ENCODE data around the gene MYH10.

MYH10 gene

DNA sequence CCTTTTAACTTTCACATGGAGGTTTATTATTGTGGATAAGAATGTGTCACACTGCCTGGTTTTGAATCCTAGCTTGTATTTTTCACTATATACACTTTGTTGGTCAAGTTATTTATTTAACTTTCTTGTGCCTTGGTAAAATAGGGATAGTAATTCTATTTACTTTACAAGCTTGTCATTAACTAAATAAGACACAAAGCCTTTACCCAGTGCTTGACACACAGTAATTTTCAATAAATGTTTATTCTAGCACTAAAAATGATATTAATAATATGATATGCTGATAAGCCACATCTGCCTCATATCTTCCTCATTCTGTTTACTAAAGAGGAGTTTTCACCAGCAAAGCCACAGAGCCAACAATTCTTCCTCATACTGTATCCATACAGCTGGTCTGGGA, 27.8 kb downstream of the MYH10 start:
- no peak for DNase-seq

DNA sequence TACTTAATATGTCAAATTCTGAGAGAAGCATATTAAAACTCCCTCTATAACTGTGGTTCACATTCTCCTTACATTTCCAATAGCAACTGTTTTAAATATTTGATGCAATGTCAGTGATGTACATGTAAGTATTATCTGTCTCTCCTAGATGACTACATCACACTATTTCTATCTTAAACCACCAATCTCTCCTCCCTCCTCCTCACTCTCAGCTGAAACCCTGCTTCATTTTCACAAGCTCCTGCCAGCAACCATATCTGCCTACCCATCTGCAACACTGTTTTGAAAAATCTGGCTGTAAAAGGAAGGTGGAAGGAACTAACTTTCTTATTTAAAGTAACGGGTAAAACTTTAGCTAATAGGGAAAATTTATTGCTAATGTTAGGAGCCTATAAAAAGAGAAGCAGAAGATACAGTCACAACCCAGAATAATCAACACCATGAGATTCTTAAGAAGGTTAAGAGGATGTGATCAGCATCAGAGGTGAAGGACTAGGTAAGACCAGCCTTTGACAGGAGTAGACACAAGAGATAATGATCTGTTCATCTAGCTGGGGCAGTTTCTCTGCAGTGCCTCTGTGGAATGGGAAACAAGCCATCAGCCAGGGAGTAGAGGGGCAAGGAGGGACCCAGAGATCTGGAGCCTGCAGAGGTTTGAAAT, 31.0 kb downstream of the MYH10 start:
- DNase-seq: no peak

DNA sequence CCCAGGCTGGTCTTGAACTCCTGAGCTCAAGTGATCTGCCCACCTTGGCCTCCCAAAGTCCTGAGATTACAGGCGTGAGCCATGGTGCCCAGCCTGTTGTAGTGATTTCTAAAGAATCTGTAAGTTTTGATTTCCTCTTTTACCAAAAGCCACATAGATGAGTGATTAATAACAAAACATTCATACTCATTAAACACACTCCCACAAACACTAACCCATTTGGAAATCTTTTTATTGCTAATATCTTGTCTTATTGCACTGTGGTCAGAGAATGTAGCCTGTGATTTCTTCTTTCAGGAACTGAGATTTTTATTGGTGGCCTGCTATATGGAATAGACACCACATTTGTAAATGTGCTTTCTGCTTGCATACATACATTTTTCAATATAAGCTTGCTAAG, 31.6 kb downstream of the MYH10 start:
- DNase-seq: no peak

DNA sequence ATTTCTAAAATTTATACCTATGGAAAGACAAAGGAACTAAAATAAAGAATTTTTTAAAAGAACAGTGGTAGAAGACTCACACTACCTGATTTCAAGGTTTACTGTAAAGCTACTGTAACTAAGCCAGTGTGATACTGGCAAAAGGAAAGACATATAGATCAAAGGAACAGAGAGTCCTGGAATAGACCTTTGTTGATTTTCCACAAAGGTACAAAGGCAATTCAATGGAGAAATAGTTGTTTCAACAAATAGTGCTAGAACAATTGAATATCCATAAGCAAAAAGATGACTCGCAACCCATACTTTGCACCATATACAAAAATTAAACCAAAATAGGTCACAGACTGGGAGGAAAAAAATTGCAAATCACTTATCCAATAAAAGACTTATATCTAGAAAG, 36.7 kb downstream of the MYH10 start:
- no peak for DNase-seq

DNA sequence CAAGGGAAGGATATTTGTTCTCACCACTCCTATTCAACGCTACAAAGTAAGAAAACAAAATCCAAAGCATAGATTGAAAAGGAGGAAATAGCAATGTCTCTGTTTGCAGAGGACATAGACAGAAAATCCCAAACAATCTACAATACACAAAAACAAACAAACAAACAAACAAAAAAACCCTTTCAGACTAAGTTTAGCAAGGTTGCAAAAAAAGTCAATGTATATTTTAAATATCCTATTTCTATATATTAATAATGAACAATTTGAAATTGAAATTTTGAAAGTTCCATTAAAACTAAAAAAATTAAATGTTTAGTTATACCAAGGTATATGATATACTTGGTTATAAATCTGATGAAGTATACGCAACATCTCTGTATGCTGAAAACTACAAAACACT, 37.2 kb downstream of the MYH10 start:
- DNase-seq: no peak

DNA sequence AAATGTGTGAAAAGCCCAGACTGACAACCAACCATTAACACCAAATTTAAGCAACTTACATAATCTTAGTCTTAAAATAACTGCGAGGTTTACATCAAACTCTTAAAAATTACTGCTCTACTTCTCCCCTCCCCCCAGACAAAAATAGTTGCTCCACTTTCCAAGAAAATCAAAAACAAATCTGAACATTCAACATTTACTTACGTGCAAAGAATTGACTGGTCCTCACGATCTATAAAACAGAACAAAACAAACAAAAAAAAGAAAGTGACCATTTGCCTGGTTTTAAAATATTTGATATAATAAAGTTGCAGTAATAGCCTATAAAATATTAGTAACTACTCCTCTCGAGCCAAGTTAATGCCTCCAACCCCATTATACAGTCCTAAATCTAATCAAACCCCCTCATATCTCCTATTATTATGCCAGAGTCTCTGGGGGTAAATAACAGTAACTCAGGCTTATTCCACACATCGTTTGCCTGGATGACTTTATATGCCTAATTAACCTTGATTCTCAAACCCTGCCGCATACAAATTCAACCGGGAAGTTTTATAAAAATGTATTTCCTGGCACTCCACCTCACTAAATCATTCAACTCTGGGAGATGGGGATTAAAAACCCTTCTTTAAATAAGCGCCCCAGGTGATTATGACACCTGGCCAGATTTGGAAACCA, 41.5 kb downstream of the MYH10 start:
- DNase-seq: no peak

DNA sequence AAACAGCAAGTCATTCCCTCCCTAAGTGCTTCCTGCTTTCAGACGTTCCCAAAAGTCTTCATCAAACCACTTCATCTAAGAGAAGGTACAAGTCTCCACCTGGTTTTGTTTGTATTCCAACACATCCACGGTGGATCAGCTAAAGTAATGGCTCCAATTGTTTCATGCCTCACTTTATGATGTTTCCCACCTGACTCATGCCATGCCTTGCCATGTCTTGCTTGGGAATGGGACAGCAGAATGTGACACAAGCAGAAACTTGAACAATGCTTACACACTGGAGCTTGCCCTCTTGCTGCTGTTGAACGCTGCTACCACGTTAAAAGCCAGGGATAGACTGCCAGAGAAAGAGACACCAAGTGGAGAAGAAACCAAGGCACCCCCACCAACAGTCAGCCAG, 43.8 kb downstream of the MYH10 start:
- no peak for DNase-seq

DNA sequence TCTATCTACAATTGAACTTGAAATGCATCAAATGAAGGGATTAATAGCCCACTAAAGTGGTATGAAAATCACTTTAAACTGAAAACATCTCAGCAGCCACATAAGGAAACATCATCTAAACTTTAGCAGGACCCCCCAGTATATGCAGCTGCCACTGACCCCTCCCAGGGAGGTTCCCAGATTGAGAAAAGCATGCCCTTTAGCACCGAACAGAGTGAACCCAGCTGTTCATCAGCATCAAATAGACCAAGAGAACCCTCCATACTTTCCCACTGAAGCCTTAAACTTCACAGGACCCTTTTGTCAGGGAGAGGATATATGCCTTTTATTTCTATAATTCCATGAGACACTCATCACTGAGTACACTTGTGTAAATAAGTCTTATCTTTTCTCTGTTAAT, 44.6 kb downstream of the MYH10 start:
- no peak for DNase-seq

DNA sequence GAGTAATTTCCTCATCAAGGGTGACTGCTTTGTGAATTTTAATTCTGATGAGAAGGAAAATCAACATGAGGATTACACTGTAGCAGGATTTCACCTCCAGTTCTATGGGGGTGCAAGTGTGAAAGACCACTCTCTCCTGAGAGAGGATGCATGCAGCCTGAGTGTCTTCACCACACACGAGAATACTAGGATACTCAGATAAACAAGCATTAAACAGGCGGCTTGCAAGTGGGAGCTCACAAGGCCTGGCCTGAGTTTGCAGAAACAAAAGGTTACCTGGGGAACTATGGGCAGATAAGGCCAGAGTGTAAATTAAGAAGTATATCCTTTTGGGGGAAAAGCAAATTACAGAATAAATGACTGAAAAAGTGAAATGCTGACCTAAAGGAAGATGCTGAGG, 46.6 kb downstream of the MYH10 start:
- DNase-seq: no peak

DNA sequence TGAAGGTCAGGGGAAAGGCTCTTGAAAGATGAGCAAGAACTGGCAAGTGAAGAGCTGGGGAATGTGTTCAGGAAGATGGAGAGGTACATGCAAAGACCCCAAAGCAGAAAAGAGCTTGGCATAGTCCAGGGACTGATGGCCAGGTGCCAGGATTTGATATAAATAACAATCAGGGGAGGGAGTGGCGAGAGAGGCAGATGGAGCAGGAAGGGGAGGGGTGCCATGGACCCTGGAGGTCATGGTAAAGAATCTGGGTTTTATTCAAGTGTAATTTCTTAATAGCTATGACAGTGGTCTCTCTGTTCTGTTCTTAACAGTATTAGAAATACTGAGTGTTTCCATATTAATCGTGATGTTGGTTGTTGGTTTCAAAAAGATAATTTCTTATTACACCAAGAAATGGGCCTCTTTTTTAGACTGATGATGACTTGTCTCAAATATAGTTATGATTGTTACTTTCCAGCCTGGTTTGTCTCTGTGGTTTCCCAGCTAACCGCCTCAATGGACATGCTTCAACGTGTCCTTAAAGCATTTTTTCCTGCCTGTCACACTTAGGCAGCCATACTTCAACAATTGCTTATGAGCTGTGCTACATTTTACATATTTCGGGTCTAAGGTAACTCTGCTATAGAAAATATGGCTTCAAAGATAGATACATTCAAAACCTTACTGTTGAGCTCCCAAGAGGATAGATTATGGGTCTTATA, 49.4 kb downstream of the MYH10 start:
- no peak for DNase-seq

DNA sequence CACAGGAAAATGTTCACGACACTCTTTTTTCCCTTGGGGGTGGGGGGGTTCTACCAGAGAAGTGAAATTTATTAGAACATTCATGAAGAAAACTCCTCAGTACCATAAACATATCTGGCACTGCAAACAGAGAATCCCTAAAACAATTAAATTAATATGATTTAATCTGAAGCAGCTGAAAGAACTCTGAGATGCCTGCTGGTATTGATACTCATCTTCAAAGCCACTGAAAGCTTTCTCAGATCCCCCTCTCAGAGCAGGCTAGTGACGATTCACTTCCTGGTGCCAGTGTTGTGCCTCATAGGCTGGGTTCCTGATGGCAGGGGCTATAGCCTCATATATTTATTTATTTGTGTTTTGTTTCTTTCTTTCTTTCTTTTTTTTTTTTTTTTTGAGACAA, 52.7 kb downstream of the MYH10 start:
- DNase-seq: no peak

DNA sequence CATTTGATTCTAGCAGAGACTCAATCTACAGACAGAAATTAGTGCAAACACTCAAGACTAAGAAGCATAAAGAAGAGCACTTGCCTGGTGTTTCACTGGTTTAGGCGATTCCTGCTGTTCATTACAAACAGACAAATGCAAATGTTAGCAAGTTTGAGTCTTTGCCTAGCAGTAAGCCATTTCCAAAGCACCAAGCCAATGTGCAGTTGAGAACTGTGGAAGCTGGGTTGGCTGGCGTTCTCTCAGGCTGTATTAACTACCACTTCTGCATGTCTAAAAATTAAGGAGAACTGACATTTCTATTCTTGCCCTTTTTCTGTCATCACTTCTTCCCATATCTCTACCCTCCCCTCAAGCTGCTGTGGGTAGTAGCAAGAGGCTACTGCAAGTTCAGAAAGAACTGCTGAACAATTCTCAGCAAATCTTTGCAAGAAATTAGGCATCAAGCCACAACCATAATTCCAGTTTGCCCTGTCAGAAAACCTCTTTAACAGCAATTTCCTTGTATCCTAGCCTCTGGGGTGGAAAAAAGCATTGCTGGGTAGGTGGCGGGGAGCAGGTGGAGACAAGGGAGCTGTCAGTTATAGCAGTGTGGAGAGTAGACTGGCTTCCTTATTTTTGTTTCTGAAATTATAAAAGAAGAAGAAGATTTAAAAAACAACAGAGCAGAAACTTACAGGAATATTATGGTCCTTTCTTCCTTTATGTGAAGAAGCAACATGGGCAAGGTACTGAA, 53.8 kb downstream of the MYH10 start:
- DNase-seq: no peak

DNA sequence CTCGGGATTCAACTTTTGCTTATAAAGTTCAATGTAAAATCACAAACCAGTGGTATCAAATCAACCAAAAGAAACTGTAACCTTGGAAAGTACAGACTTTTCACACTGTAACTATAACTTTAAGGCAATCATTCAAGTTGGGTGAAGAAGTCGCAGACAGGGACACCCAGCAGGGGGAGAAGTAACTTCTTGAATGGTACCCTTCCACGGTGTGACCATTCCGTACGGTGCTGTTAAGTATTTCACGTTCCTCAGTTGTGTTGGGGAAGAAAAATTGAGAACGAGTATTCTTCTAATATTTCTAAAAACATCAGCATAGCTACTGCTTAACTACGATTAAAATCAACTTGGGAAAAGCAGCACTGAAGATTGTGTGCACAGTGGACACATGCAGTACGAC, 55.8 kb downstream of the MYH10 start:
- no peak for DNase-seq

DNA sequence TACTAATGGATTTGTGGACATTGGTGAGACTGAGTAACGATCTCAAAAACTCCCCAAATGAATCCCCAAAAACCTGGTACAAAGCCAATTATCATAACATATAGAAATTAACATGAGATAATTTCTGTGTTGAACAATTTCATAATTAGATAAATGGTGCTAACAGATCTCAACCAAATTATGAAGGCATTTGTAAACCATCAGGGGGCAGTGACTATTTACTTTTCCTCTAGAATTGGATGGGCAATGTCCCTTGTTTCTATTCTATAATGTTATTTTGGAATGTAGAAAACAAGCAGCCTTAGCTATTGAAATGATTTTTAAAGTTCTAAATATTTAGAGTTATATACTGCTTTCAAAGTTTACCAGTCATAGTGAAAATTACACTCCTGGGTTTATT, 57.8 kb downstream of the MYH10 start:
- DNase-seq: no peak

DNA sequence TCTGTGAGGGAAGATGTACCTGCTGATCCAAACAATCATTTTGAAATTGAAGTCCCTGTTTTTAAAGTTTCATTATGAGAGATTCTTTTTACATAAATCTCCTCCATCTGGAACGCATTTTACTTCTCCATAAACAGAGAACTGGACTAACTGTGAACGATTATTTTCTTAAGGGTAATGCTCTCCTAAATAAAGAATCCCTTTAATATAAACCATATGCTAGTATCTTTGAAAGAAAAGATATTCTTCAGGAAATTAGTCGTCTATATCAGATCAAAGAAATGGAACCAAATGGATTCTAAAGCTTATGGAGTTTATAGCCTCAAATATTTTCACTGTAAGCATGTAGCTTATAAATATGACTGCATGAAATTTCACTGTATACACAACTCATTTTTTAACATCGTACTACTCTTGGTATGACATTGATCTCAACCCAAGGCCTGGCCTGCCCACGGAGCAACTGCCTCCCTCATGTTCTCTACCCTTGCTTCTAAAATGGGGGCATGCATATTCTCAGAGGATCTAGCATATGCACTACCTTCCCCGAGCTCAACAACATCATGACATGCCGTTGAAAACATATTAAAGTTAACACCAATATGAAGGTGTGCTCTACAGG, 66.4 kb downstream of the MYH10 start:
- DNase-seq: no peak

DNA sequence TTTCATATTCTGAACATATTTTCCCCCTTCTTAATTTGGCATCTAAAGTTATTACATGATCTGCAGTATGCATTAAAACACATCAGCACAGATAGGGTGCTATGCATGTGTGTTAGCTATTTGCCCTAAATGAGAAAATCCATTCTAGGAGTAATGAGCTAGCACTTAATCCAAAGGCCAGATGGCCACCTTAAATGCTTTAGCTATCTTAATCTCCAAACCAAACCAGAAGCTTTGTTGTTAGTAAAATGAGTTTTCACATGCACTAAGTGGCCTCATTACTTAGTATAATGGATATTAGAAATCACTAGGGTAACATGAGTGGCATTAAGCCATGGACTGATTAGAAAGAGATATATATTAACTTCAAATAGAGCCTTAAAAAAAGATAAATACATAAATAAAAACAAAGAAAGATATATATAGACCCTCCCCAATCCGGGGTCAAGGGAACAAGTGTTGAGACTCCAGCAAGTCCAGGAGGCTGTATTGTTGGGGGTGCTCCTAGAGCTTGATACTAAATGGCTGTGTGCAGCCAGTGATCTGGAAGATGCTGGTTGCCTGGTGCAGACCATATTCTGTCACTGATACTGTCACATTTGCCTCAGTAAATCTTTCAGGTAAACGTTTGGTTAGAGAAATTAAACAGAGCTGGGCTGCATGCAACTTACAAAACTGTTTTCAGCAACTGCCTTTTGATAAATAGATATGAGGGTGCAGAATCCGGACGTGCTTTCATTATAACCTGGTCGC, 67.3 kb downstream of the MYH10 start:
- DNase-seq: no peak

DNA sequence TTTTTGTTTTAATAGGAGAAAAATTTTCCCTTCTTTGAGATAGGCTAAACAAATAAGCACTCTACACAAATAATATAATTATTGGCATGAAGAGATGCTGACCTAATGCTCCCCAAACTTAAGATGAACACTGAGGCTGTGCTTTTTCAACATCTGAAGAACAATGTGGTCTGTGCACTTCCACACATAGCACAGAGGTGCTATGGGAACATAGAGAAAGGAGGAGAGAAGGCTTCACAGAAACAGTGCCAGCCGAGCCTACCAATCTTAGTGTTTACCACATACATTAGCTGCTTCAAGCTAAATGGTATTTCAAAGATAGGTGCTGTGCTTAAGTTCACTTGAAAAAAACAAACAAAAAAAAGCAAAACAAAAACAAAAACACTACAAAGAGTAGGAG, 72.4 kb downstream of the MYH10 start:
- no peak for DNase-seq

DNA sequence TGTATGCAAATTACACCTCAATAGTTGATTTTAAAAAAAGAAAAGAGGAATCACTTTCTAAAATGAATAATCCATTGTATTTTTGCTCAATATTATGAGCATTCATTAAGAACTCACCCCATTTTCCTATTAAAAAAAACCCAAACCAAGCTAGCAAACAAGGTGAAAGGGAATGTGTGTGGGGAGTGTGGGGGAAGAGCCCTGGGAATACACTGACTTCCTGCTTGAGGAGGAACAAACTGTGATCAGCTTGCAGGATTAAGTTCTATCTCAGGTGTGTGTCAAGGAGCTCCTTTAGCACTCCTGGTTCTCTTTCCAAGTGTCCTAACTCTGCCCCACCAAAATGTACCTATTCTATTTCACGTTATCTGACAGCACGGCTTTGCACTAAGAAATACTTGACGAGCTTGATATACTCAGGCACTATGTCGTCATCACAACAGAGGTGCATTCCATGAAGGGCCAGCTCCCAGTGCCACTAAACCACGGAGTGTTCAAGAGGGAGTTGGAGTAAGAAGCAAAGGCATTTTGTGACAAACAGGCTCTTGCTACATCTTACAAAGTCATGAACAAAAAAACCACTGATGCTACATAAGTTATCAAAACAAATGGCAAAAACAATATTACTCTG, 73.2 kb downstream of the MYH10 start:
- DNase-seq: no peak

DNA sequence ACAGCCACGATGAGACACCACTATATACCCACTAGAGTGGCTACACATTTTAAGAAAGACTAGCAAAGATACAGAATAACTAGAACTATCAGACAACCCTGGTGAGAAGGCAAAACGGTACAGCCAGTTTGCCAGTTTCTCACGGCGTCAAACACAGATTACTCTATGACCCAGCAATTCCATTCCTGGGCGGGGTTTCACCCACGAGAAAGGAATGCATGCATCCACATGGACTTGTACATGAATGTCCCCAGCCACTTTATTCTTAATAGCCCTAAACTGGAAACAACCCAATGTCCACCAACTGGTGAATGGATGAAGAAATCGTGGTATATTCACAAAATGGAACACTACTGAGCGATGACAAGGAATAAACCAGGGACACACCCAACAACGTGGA, 74.5 kb downstream of the MYH10 start:
- no peak for DNase-seq

DNA sequence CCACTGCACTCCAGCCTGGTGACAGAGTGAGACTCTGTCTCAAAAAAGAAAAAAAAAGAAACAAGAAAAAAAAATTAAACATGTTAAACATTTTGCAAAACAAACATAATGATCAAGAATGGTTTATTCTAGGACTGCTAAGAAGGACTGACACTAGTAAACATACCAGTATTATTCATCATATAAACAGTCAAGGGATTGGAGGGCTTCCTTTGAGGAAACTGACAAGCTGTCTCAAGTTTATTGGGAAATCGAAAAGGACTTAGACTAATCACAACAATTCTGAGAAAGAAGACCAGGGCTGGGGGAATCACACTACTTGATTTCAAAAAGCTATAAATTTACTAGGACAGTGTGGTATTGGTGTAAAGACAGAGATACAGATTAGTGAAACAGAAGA, 75.5 kb downstream of the MYH10 start:
- DNase-seq: no peak

DNA sequence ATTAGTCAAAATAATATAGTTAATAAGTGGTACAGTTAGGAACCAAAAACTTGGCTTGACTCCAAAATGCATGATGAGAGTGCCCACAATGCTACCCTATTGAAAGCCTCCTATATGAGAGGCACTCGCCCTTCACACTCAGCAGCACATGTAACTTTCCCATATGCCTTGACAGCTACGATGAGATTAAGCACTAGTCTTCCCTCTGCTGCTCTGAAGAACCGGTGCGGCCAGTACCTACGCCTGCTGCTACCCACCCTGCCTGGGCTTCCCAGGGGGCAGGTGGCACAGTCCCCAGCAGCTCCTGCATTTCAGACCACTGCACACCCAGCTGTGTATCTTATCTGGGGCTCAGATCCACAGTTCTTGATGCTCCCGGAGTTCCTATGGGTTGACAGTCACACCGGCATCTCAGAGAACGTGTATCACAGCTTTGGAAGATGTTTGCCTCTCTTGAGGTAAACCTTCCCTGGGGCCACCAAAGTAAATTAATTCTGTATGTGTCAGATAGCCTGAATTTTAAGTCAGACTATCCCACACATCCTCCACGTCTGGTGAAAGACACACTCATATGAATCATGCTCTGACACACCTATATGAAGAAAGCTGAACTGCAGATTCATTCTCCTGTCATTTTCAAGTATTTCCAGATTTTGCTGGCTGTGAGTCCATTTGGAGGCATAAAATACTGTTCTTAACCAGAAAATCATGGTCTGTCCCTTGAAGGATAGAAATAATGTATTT, 77.8 kb downstream of the MYH10 start:
- DNase-seq: no peak

All from activated CD8-positive, alpha-beta memory T cell treated with anti-CD3 and anti-CD28 coated beads for 24 hours (primary cell).